ENCODE data around the gene APOA5.

Gene APOA5

GRCh38 chr11:116825854-116826750 lies 34.4 kb upstream of the APOA5 start:
- no peak overlapping the region for H3K4me3 ChIP-seq (ENCODE audit: low read length)
- no peak overlapping the region for H3K9ac ChIP-seq (ENCODE audit: low read length)
- no peak for DNase-seq (ENCODE audit: low read depth)
- H3K27me3 ChIP-seq (replicated peaks; ENCODE audit: control insufficient read depth, insufficient read depth, low read length), result no peaks in the 10 kb centered on the region
- no peaks in the 10 kb centered on the region for H3K9me3 ChIP-seq (ENCODE audit: control insufficient read depth, low read length)
- H3K4me1 ChIP-seq (ENCODE audit: control insufficient read depth, insufficient read depth, low read length), result peaks cover 5% of the 10 kb centered on the region
- H3K36me3 ChIP-seq (ENCODE audit: control insufficient read depth, insufficient read depth, low read length, severe bottlenecking), result no peaks in the 10 kb centered on the region

DNA sequence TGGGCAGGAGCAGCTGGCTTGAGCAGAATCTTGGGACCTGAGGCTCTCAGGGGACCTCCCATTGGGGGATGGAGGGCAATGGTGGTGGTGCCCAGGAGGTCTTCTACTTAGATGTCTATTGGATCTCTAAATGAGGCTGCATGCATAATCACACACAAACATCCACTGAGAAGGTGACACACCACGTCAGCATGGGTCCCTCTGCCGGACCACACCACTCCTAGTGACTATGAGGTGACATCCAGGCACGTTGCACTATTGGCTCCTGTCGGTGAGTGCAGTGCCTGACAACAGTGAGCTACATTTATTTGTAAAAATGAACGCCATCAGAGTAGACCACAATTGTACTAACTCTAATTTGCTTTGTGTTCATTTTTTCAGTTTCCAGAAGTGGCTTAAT lies 33.8 kb upstream of the APOA5 start:
- H3K27me3 ChIP-seq (replicated peaks; ENCODE audit: control insufficient read depth, insufficient read depth, low read length), result no peaks in the 10 kb centered on the region
- no peak for DNase-seq (ENCODE audit: low read depth)
- H3K4me3 ChIP-seq (ENCODE audit: low read length), result no peak overlapping the region
- no peak overlapping the region for H3K9ac ChIP-seq (ENCODE audit: low read length)
- H3K9me3 ChIP-seq (ENCODE audit: control insufficient read depth, low read length), result no peaks in the 10 kb centered on the region
- no peaks in the 10 kb centered on the region for H3K36me3 ChIP-seq (ENCODE audit: control insufficient read depth, insufficient read depth, low read length, severe bottlenecking)
- H3K4me1 ChIP-seq (ENCODE audit: control insufficient read depth, insufficient read depth, low read length), result peaks cover 5% of the 10 kb centered on the region

GRCh38 chr11:116823031-116823843 lies 31.6 kb upstream of the APOA5 start, which contains the start of gene APOA4:
TSS of gene APOA4 (minus strand) at chr11:116823304. CDS start at chr11:116823191, 113 bp downstream.
- no peaks in the 10 kb centered on the region for H3K4me1 ChIP-seq (ENCODE audit: control insufficient read depth, insufficient read depth, low read length)
- H3K9ac ChIP-seq (ENCODE audit: low read length), result no peak within 1 kb of the TSS
- H3K4me3 ChIP-seq (ENCODE audit: low read length), result no peak within 1 kb of the TSS
- DNase-seq (ENCODE audit: low read depth), result no peak
- H3K36me3 ChIP-seq (ENCODE audit: control insufficient read depth, insufficient read depth, low read length, severe bottlenecking), result no peaks in the 10 kb centered on the region
- H3K9me3 ChIP-seq (ENCODE audit: control insufficient read depth, low read length), result no peaks in the 10 kb centered on the region
- H3K27me3 ChIP-seq (replicated peaks; ENCODE audit: control insufficient read depth, insufficient read depth, low read length), result no peaks in the 10 kb centered on the region

DNA sequence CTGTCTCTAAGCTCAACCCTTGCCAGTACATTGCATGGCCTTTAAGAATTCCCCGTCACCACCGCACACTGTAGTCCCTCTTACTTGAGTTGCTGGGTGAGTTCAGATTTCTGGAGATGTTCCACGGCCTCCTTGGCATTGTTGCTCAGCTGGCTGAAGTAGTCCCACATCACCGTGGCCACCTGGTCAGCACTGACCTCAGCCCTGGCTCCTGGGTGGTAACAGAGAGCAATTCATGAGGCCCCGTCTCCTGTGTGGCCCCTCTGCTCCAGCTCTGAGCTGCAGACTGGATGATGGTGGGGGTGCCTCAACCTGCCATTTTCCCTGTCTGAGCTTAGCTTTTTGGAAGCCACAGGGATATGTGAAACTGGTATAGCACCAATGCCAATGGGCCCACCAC lies 30.9 kb upstream of the APOA5 start:
- H3K4me3 ChIP-seq (ENCODE audit: low read length), result no peak overlapping the region
- no peaks in the 10 kb centered on the region for H3K36me3 ChIP-seq (ENCODE audit: control insufficient read depth, insufficient read depth, low read length, severe bottlenecking)
- H3K9me3 ChIP-seq (ENCODE audit: control insufficient read depth, low read length), result no peaks in the 10 kb centered on the region
- DNase-seq (ENCODE audit: low read depth), result no peak
- no peaks in the 10 kb centered on the region for H3K27me3 ChIP-seq (replicated peaks; ENCODE audit: control insufficient read depth, insufficient read depth, low read length)
- H3K9ac ChIP-seq (ENCODE audit: low read length), result no peak overlapping the region
- no peaks in the 10 kb centered on the region for H3K4me1 ChIP-seq (ENCODE audit: control insufficient read depth, insufficient read depth, low read length)

DNA sequence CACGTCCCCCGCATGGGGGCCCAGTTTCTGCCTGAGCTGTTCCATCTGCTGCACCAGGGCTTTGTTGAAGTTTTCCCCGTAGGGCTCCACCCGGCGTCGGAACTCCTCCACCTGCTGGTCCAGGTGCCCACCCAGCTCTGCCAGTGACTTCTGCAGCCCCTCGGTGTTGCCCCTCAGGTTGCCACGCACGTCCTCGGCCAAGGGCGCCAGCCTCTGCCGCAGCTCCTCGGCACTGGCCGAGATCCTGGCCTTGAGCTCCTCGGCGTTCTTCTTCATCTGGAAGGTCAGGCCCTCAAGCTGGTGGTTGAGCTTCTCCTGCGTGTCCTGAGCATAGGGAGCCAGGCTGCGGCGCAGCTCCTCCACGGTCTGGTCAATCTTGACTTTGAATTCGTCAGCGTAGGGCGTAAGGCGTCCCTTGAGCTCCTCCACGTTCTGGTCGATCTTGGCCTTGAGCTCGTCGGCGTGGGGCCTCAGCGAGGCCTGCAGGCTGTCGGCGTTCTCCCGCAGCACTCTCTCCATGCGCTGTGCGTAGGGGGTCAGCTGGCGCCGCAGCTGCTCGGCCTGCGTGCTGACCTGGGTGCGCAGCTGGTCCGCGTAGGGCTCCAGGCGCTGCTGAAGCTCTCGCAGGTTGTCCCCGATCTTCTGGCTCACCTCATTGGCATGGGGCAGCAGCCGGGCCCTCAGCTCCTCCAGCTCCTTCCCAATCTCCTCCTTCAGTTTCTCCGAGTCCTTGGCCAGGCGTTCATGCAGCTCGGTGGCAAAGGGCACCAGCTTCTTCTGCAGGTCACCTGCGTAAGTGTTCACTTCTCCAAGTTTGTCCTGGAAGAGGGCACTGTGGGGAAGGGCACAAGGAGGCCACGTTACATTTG lies 29.6 kb upstream of the APOA5 start:
- Histone ChIP-seq H3K27me3 (replicated peaks; ENCODE audit: control insufficient read depth, insufficient read depth, low read length) (no peaks in the 10 kb centered on the region), H3K4me1 (ENCODE audit: control insufficient read depth, insufficient read depth, low read length) (no peaks in the 10 kb centered on the region), H3K4me3 (ENCODE audit: low read length) (no peak overlapping the region), H3K36me3 (ENCODE audit: control insufficient read depth, insufficient read depth, low read length, severe bottlenecking) (no peaks in the 10 kb centered on the region), H3K9ac (ENCODE audit: low read length) (no peak overlapping the region), H3K9me3 (ENCODE audit: control insufficient read depth, low read length) (no peaks in the 10 kb centered on the region)
- DNase-seq (ENCODE audit: low read depth), result no peak

GRCh38 chr11:116819049-116819448 lies 27.4 kb upstream of the APOA5 start:
- DNase-seq (ENCODE audit: low read depth), result no peak
- no peaks in the 10 kb centered on the region for H3K4me1 ChIP-seq (ENCODE audit: control insufficient read depth, insufficient read depth, low read length)
- H3K9me3 ChIP-seq (ENCODE audit: control insufficient read depth, low read length), result no peaks in the 10 kb centered on the region
- no peak overlapping the region for H3K4me3 ChIP-seq (ENCODE audit: low read length)
- no peaks in the 10 kb centered on the region for H3K27me3 ChIP-seq (replicated peaks; ENCODE audit: control insufficient read depth, insufficient read depth, low read length)
- H3K36me3 ChIP-seq (ENCODE audit: control insufficient read depth, insufficient read depth, low read length, severe bottlenecking), result no peaks in the 10 kb centered on the region
- no peak overlapping the region for H3K9ac ChIP-seq (ENCODE audit: low read length)

- no peak overlapping the region for H3K9ac ChIP-seq (ENCODE audit: low read length)
- peaks cover 3% of the 10 kb centered on the region for H3K9me3 ChIP-seq (ENCODE audit: control insufficient read depth, low read length)
- no peaks in the 10 kb centered on the region for H3K27me3 ChIP-seq (replicated peaks; ENCODE audit: control insufficient read depth, insufficient read depth, low read length)
- DNase-seq (ENCODE audit: low read depth), result no peak
- H3K36me3 ChIP-seq (ENCODE audit: control insufficient read depth, insufficient read depth, low read length, severe bottlenecking), result no peaks in the 10 kb centered on the region
- no peak overlapping the region for H3K4me3 ChIP-seq (ENCODE audit: low read length)
- no peaks in the 10 kb centered on the region for H3K4me1 ChIP-seq (ENCODE audit: control insufficient read depth, insufficient read depth, low read length)
These were observed 22.8 kb upstream of the APOA5 start for GRCh38 chr11:116814502-116814901.

- H3K36me3 ChIP-seq (ENCODE audit: control insufficient read depth, insufficient read depth, low read length, severe bottlenecking), result no peaks in the 10 kb centered on the region
- DNase-seq (ENCODE audit: low read depth), result no peak
- no peak overlapping the region for H3K4me3 ChIP-seq (ENCODE audit: low read length)
- peaks cover 4% of the 10 kb centered on the region for H3K4me1 ChIP-seq (ENCODE audit: control insufficient read depth, insufficient read depth, low read length)
- peaks cover 3% of the 10 kb centered on the region for H3K9me3 ChIP-seq (ENCODE audit: control insufficient read depth, low read length)
- no peaks in the 10 kb centered on the region for H3K27me3 ChIP-seq (replicated peaks; ENCODE audit: control insufficient read depth, insufficient read depth, low read length)
- H3K9ac ChIP-seq (ENCODE audit: low read length), result no peak overlapping the region
These were observed 22.2 kb upstream of the APOA5 start for GRCh38 chr11:116813781-116814471.

GRCh38 chr11:116813170-116813569 lies 21.5 kb upstream of the APOA5 start:
- H3K27me3 ChIP-seq (replicated peaks; ENCODE audit: control insufficient read depth, insufficient read depth, low read length), result no peaks in the 10 kb centered on the region
- H3K4me1 ChIP-seq (ENCODE audit: control insufficient read depth, insufficient read depth, low read length), result peaks cover 10% of the 10 kb centered on the region
- no peaks in the 10 kb centered on the region for H3K36me3 ChIP-seq (ENCODE audit: control insufficient read depth, insufficient read depth, low read length, severe bottlenecking)
- H3K4me3 ChIP-seq (ENCODE audit: low read length), result no peak overlapping the region
- H3K9ac ChIP-seq (ENCODE audit: low read length), result no peak overlapping the region
- no peak for DNase-seq (ENCODE audit: low read depth)
- peaks cover 3% of the 10 kb centered on the region for H3K9me3 ChIP-seq (ENCODE audit: control insufficient read depth, low read length)

DNA sequence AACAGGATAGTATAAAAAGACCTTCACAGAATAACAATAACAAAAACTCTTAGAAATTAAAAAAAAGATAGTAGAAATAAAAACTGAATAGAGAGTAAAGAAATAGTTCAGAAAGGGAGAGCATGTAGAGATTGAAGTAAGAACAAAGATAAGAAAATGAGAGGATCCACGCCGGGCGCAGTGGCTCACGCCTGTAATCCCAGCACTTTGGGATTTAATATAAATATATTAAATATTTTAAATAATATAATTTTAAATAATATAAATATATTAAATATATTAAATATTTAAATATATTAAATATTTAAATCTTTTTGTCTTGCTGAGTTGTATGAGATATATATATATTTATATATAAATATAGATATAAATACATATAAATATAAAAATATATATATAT lies 20.4 kb upstream of the APOA5 start:
- H3K4me3 ChIP-seq (ENCODE audit: low read length), result no peak overlapping the region
- no peak for DNase-seq (ENCODE audit: low read depth)
- peaks cover 10% of the 10 kb centered on the region for H3K4me1 ChIP-seq (ENCODE audit: control insufficient read depth, insufficient read depth, low read length)
- no peaks in the 10 kb centered on the region for H3K36me3 ChIP-seq (ENCODE audit: control insufficient read depth, insufficient read depth, low read length, severe bottlenecking)
- H3K9ac ChIP-seq (ENCODE audit: low read length), result no peak overlapping the region
- H3K9me3 ChIP-seq (ENCODE audit: control insufficient read depth, low read length), result peaks cover 3% of the 10 kb centered on the region
- H3K27me3 ChIP-seq (replicated peaks; ENCODE audit: control insufficient read depth, insufficient read depth, low read length), result no peaks in the 10 kb centered on the region

All from adipocyte (in vitro differentiated cells).